Measurements from ENCODE around the gene PRKCE.
A peak's percentile ranks its signal among the peaks of the same experiment; 100 is the strongest.

PRKCE gene

GRCh38 chr2:45769056-45769455 is 117.6 kb downstream of the PRKCE start:
- H3K4me3 ChIP-seq (replicated peaks in 1 of 2; ENCODE audit: low read depth in 2 of 2, low read length in 2 of 2): no peak overlapping the region
- no peak for TF ChIP-seq CTCF (IDR thresholded peaks at IDR 0.05; ENCODE audit: low read depth, low read length)
- DNase-seq (ENCODE audit: low read depth in 2 of 2): no peak

- no peak for TF ChIP-seq CTCF (IDR thresholded peaks at IDR 0.05; ENCODE audit: low read depth, low read length)
- H3K4me3 ChIP-seq (replicated peaks in 1 of 2; ENCODE audit: low read depth in 2 of 2, low read length in 2 of 2): no peak overlapping the region
- no peak for DNase-seq (ENCODE audit: low read depth in 2 of 2)
These were observed 118.5 kb downstream of the PRKCE start for GRCh38 chr2:45769854-45770576.

- no peak for TF ChIP-seq CTCF (IDR thresholded peaks at IDR 0.05; ENCODE audit: low read depth, low read length)
- peak in 1 of 2 donors; percentile 9 for DNase-seq (ENCODE audit: low read depth in 2 of 2)
- no peak overlapping the region for H3K4me3 ChIP-seq (replicated peaks in 1 of 2; ENCODE audit: low read depth in 2 of 2, low read length in 2 of 2)
These were observed 119.3 kb downstream of the PRKCE start for GRCh38 chr2:45770811-45771210.

- H3K4me3 ChIP-seq (replicated peaks in 1 of 2; ENCODE audit: low read depth in 2 of 2, low read length in 2 of 2): no peak overlapping the region
- DNase-seq (ENCODE audit: low read depth in 2 of 2): peak; percentile 9 to 42
- TF ChIP-seq CTCF (IDR thresholded peaks at IDR 0.05; ENCODE audit: low read depth, low read length): no peak
These were observed 119.8 kb downstream of the PRKCE start for GRCh38 chr2:45771261-45771660.

- no peak for TF ChIP-seq CTCF (IDR thresholded peaks at IDR 0.05; ENCODE audit: low read depth, low read length)
- DNase-seq (ENCODE audit: low read depth in 2 of 2): no peak
- no peak overlapping the region for H3K4me3 ChIP-seq (replicated peaks in 1 of 2; ENCODE audit: low read depth in 2 of 2, low read length in 2 of 2)
These were observed 120.6 kb downstream of the PRKCE start for GRCh38 chr2:45772038-45772437.

GRCh38 chr2:45773909-45774308 is 122.4 kb downstream of the PRKCE start:
- TF ChIP-seq CTCF (IDR thresholded peaks at IDR 0.05; ENCODE audit: low read depth, low read length): no peak
- no peak overlapping the region for H3K4me3 ChIP-seq (replicated peaks in 1 of 2; ENCODE audit: low read depth in 2 of 2, low read length in 2 of 2)

More at GRCh38 chr2:45773909-45774308, 122.4 kb downstream of the PRKCE start:
- DNase-seq (ENCODE audit: low read depth in 2 of 2): no peak
